Thoracic aorta (tissue), 2 donors: ENCODE results near the gene DUSP11. TPM values are rescaled to one million over a fixed set of nuclear protein-coding genes. Genes with fewer than 3 reads are reported as not detected.

Source experiments
- ATAC-seq: fragments of 150-250 bp; one replicate; pipeline ENCODE4 v1.8.0; 2017; ENCODE audit warnings: low read depth; ENCODE audit not compliant: insufficient number of reproducible peaks, low FRiP score
- DNase-seq: peaks from one replicate; pipeline ENCODE4 v3.0.0-alpha.2; 2020; ENCODE audit warnings: low spot score
- H3K27ac ChIP-seq, 2 donors: fragments of 200-600 bp; sonication (generic); 1 replicate in 1 of 2; 2 replicates in 1 of 2; pipeline ENCODE4 v1.5.1; 2016; ENCODE audit warnings: mild to moderate bottlenecking in 2 of 2, moderate library complexity in 2 of 2
- H3K27me3 ChIP-seq: fragments of 200-600 bp; sonication (generic); replicated peaks from 2 replicates; pipeline ENCODE4 v1.6.0; 2016; ENCODE audit warnings: mild to moderate bottlenecking; ENCODE audit not compliant: insufficient read depth
- H3K36me3 ChIP-seq: fragments of 200-600 bp; sonication (generic); one replicate; pipeline ENCODE4 v1.5.1; 2016
- H3K4me1 ChIP-seq, 2 donors: fragments of 200-600 bp; sonication (generic); 1 replicate in 1 of 2; 2 replicates in 1 of 2; pipeline versions ENCODE4 v1.5.1 to v1.6.0; 2016; ENCODE audit warnings: low read depth in 2 of 2, mild to moderate bottlenecking in 1 of 2; ENCODE audit not compliant: control insufficient read depth in 1 of 2
- H3K4me3 ChIP-seq: fragments of 200-600 bp; sonication (generic); 2 replicates; pipeline ENCODE4 v1.5.1; 2016; ENCODE audit warnings: mild to moderate bottlenecking
- H3K9me3 ChIP-seq: fragments of 200-600 bp; sonication (generic); 2 replicates; pipeline ENCODE4 v1.5.1; 2016
- total RNA-seq, 2 donors: library from RNA; depleted of rRNA; stranded (reverse); fragments of >200 nt; gene quantifications; one replicate each; pipeline versions ENCODE4 v1.1.0 to v1.2.3, GENCODE V29; 2016
- TF ChIP-seq, protein P1 (sequence below): fragments of 200-600 bp; sonication (generic); IDR thresholded peaks from one replicate; pipeline ENCODE4 v1.5.1; 2019; ENCODE audit warnings: antibody characterized with exemption

The DUSP11 gene
- total RNA-seq, 2 donors from 2014 or later = 24.1 to 34.8 TPM

DNA sequence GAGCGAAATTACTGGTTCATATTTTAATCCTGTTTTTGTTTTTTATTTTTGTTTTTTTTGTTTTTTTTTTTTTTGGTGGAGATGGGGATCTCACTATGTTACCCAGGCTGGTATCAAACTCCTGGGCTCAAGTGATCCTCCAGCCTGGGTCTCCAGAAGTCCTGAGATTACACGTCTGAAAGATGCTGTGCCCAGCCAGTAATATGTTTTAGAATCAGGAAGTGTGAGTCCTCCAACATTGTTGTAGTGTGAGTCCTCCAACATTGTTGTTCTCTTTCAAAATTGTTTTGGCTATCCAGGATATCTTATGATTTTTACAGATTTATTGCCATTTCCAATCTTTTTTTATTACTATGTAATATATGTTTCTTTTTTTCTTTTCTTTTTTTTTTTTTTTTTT lies 65.8 kb downstream of the DUSP11 start:
- no peaks in the 10 kb centered on the region for H3K27me3 ChIP-seq
- no peak overlapping the region for H3K4me3 ChIP-seq
- H3K9me3 ChIP-seq = no peaks in the 10 kb centered on the region
- TF ChIP-seq, protein P1, sequence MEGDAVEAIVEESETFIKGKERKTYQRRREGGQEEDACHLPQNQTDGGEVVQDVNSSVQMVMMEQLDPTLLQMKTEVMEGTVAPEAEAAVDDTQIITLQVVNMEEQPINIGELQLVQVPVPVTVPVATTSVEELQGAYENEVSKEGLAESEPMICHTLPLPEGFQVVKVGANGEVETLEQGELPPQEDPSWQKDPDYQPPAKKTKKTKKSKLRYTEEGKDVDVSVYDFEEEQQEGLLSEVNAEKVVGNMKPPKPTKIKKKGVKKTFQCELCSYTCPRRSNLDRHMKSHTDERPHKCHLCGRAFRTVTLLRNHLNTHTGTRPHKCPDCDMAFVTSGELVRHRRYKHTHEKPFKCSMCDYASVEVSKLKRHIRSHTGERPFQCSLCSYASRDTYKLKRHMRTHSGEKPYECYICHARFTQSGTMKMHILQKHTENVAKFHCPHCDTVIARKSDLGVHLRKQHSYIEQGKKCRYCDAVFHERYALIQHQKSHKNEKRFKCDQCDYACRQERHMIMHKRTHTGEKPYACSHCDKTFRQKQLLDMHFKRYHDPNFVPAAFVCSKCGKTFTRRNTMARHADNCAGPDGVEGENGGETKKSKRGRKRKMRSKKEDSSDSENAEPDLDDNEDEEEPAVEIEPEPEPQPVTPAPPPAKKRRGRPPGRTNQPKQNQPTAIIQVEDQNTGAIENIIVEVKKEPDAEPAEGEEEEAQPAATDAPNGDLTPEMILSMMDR = no peak
- DNase-seq = no peak
- H3K4me1 ChIP-seq = peaks cover 0 to 11% of the 10 kb centered on the region in 2 donors
- ATAC-seq = no peak
- no peaks in the 10 kb centered on the region for H3K36me3 ChIP-seq
- H3K27ac ChIP-seq = no peak overlapping the region

Other genes with a start within 250 kb of the DUSP11 start
- not detected for gene NAT8, start 137.7 kb downstream of the DUSP11 start, total RNA-seq
- 10 to 100 TPM; 18.9 to 26.5 TPM for gene TPRKB, start 42.8 kb downstream of the DUSP11 start, total RNA-seq
- gene C2orf78, start 4.1 kb upstream of the DUSP11 start, total RNA-seq = not detected
- 10 to 100 TPM; 23.8 to 34.4 TPM for gene STAMBP, start 48.9 kb upstream of the DUSP11 start, total RNA-seq
- gene ACTG2, start 112.9 kb upstream of the DUSP11 start, total RNA-seq = 100 to 1,000 TPM; 251 to 325 TPM
- gene DGUOK, start 146.8 kb upstream of the DUSP11 start, total RNA-seq = 10 to 100 TPM; 20.8 to 36.2 TPM
- 10 to 100 TPM in 1 of 2 donors, 1 to 10 TPM in 1; 8.7 to 15.8 TPM for gene TET3, start 204.8 kb upstream of the DUSP11 start, total RNA-seq